ENCODE measurements around the gene FNBP1.

- no peak for TF ChIP-seq CTCF (IDR thresholded peaks at IDR 0.05; ENCODE audit: insufficient read depth, low read length, poor library complexity, severe bottlenecking)
- TF ChIP-seq EZH2phosphoT487 (conservative IDR thresholded peaks at IDR 0.05; ENCODE audit: low read length) = no peak
Observed at GRCh38 chr9:129897263-129897662, 145.7 kb downstream of the FNBP1 start.
